NAMALWA (cell line): ENCODE data around the gene DUSP7.

Experiments used
- DNase-seq: peaks from one replicate; pipeline ENCODE4 v3.0.0-alpha.2; 2015; ENCODE audit warnings: low spot score

The DUSP7 gene, protein sequence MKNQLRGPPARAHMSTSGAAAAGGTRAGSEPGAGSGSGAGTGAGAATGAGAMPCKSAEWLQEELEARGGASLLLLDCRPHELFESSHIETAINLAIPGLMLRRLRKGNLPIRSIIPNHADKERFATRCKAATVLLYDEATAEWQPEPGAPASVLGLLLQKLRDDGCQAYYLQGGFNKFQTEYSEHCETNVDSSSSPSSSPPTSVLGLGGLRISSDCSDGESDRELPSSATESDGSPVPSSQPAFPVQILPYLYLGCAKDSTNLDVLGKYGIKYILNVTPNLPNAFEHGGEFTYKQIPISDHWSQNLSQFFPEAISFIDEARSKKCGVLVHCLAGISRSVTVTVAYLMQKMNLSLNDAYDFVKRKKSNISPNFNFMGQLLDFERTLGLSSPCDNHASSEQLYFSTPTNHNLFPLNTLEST

DNA sequence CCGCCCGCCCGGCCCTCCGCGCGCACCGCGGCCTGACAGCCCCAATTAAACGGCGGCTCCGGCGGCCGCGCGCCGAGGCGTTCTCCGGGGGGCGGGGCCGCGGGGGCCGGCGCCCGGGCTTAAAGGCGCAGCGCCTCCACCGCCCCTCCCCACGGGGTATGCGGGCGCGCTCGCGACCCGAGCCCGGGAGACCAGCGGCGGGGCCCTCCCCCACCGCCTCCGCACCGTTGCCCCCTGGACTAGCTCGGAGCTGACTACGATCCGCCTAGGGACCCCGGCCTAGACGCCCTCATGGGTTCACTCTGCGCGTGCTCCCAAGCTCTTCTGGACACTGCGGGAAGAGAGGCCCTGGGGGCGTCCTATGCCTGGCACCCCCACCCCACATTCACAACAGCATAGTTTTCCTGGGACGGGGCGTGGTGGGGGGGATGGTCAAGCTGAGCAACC, at the start of gene DUSP7:
Gene DUSP7 (minus strand): TSS at position 51 of the 447 bp plus-strand sequence. CDS start 205 bp downstream, outside the sequence.
- DNase-seq, result peak; percentile 64

DNA sequence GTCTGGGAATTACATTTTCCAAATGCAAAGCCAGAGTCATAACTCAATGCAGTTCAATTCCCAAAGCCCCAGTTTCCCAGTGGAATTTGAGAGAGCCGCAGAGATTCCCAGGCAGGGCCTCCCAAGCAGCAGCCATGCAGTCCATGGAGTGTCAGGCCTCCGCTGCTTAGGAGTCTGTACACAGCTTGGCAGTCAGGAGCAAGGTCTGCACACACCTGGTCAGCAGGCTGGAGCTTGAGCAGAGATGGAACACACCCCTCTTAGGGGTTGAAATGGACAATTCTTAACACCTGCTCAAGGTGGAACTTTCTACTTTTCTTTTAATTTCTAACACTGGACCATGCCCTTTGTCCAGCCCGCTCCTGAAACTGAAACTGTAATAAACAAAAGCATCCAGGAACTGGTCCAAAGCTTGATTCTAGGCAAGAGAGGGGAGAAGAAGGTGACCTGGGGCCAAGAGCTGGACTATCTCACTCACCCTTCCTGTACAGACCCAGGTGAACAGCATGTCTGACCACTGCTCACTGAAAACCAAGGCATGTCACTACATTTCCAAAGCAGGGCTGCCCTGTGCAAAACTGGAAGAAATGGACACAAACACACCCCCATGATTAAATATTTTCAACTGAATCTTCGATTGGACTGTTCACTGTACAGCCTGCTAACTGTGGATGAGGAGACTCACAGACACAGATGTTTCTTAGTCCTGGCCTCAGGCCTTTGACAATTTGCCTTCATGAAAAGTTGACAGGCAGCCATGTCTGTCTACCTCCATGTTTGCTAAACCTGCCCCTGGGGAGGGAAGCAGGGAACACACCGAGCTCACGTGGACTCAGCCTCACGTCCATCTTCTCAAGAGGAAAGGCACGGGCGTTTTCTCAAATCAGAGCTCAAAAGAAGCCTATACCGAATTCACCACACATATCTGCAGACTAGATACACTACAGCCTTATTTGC, 48.6 kb upstream of the DUSP7 start:
- DNase-seq, result no peak

DNA sequence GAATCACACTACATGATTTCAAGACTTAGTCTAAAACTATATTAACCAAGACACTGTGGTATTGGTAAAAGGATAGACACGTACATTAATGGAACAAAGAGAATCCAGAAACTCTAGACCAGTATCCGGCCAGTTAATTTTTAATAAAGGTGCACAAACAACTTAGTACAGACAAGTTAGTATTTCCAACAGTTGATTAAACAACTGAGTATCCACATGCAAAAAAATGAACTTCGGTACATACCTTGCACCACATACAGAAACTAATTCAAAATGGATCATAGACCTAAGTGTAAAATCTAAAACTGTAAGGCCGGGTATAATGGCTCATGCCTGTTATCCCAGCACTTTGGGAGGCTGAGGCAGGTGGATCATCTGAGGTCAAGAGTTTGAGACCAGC, 46.6 kb upstream of the DUSP7 start:
- no peak for DNase-seq

DNA sequence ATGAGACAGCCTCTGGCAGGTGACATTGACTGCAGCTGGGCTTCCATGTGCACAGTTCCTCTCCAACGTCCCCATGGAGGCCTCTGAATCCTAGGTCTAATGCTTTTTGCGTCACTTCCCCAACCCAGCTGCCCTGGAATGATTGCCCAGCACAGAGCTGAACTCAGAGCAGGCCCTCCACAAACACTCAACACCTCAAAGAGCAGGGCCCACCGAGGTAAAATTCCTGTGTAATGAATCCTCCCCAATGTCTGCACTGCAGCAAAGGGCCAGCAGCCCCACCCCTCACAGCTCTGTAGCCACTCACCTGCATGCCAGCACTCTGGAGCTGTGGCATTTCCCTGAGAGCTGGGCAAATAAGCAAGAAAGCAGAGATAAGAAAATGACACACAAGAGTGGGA, 42.6 kb upstream of the DUSP7 start:
- DNase-seq, result no peak

DNA sequence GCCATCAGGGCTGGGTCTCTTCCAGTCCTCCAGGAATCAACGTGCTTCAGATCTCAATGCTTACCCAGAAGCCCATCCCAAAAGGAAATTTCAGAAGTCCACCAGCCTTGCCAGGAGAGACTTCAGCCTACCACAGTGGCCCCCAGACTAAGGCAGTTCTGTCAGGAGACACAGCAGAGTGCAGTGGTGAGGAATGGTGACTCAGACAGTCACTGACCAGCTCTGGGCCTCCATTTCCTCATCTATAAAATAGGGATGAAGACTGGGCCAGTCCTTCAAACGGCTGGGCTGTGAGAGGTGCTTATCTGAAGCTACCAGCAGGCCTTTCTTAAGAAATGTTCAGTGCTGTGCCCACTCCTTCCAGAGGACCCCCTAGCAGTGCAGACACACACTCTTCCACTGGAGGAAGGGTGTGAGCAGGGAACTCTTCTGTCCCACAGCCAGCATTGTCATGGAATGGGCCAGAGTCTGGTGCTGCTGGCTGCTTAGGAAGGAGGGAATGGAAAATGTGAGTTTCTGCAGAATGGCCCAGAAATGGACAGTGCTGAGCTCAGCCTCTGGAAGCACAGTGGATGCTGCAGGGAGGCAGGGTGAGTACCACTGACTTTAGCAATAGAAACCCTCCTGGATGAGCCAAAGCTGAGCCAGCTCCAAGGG, 41.6 kb upstream of the DUSP7 start:
- no peak for DNase-seq

DNA sequence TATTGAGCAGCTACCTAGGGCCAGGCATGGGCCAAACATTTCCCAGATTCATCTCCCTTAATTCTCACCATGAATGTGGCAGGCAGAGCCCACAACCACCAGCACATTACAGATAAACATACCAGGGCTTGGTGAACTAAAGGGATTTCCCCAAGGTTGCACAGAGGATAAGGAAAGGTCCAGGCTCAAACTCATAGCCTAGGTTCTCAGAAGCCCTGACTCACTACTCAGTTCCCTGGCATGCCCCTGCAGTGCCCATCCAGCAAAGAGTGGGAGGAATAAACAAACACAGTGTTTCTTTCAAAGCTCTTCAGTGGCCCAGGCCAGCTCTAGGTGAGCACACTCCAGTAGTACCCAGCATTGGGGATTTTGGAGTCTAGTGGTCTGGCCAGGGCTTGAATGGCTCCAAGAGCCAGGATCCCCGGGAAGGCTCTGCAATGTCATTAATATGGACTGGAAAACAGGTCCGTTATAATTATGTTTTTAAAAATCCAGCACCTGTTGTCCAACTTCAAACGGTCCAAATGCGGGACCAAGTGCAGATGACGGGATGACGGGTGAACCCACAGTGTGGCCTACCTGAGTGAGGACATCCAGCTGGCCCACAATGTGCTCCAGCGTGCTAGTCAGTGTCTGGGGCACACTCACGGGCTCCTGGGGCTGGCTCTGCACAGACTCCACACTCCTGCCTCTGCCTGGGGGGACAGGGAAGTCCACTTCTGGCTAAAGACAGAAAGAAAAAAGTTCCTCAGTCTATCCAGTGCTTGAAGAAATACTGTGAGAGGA, 39.8 kb upstream of the DUSP7 start:
- DNase-seq, result no peak

DNA sequence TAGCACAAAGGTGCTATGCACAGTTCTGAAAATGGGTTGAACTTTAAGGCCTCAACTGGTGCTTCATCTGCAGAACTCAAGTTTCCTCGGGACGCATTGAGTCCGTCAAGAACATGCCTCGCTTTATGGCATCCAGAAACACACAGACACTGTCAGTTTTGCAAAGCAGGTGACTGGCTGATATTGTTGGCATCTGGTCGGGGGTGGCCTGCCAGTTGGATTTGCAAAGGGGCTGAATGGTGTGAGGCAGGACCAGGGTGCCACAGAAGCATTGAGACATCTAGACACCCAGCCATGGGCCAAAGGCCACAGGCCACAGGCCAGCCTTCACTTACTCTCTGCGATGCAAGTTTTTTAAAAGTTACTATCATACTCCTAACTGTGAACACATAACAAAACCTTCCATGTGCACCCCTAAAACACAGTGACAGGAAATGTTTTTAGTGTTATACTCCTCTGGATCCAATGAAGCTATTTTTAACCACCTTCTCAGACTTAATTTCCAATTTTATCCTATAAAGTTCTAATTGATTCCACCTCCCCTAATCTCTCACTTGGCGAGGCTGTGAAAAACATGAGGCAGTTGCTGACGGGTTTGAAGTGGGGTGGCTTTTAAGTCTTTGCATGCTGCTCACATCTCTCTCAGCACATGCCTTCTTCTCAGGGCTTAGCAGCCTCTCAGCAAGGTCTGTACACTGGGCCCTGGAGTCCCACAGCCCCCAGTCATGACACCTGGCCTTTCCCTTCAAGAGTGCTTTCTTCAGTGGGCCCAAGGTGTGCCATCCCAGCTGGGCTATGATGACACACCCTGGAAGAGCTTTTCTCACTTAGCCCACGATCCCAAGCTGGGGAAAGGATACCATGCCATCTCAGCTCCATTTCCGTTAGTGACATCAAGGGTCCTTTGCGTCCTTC, 38.5 kb upstream of the DUSP7 start:
- no peak for DNase-seq

DNA sequence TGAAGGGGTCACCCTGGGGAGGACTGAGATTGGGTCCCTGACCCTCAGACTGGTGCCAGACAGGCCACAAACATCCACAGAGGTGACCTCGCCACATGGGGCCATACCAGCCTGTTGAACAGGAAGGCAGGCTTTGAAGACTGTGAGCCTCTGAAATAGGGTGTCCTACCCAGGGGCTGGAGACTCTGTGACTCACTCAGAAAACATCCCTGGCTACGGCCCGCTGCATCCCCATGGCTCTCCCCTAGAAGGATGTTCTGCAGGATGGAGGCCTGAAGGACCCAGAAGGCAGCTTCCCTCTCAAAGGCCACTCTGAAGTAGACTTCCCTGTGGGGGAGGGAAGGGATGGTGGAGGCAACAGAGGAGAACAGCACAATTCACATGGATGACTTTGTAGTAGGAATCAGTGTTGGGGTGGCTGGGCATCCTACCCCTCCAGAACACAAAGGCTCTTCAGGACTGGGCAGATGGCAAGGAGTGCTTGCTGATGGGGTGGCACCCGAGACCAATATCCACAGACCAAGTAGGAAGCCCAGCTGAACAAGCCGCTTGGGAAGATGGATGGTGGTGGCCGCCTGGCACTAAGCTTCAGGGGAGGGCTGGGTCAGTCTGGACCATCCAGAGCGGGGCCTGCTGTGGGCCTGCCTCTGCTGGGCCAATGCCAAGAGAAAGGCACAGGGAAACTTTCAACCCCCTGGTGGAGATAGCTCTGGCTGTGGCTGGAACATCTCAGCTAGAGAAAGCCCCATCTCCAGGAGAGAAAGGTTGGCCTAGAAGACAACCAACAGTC, 37.6 kb upstream of the DUSP7 start:
- DNase-seq, result no peak

DNA sequence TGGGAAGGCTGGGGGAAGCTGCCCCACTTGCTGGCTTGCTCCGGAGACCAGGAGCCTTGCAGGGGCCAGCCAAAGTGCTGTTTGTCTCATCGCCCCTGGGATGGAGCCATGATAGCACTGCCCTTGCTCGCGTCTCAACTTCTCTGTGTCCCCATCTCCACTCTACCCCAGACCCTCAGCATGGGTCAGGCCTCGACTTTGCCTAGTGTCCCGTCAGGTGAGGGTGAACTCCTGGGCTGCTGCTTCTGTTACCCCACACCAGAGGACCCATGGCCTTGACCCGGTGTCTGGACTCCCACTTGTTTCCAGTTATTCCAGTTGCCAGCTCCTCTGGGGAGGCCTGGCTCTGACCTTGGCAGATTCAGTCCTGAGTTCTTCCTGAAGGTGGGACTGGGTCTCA, 36.5 kb upstream of the DUSP7 start:
- no peak for DNase-seq

DNA sequence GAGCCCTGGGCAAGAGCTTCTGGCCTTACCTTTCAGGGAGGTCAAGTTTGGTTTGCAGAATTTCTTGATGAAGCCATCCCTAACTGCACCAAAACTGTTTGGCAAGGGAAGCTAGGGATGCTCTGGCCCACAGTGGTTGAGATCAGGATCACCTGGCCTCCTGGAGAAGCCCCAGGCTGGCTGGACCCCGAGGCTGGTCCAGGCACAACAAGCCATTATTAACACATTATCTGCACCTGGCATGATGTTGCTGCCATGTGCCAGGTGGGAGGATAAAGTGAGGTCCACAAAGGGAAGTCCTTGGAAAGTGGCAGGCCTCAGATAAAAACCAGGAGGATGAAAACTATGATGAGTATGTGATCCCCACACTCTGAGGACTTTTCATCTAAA, 35.9 kb upstream of the DUSP7 start:
- DNase-seq, result no peak

DNA sequence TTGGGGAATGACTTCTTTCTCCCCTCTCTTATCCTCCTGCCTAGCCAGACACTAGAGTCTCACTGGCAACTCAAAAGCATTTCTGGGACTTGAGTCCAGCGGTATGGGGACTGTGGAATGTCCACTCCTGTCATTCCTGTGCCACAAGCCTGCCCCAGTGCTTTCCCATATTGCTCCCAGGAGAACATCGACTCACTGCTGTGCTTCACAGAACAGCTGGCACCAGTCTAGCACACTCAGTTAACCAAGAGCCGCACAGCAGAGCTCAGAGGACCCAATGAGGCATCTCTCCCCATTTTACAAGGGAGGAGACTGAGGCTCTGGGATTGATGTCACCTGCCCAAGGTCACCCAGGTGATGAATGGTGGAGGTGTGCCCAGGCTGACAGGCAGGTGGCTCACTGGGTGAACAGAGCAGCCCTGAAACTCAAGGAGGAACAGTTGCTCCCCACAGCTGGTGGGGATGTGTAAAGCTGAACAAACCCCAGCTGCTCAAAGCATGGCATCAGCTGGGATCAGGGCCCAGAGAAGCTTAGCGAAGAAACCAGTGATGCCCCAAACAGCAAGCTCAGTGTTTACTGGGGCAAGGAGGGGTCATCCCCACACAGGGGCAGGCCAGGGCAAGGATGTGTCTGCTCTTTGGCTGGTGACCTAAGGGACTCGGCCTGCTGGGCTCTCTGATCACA, 35.4 kb upstream of the DUSP7 start:
- no peak for DNase-seq

DNA sequence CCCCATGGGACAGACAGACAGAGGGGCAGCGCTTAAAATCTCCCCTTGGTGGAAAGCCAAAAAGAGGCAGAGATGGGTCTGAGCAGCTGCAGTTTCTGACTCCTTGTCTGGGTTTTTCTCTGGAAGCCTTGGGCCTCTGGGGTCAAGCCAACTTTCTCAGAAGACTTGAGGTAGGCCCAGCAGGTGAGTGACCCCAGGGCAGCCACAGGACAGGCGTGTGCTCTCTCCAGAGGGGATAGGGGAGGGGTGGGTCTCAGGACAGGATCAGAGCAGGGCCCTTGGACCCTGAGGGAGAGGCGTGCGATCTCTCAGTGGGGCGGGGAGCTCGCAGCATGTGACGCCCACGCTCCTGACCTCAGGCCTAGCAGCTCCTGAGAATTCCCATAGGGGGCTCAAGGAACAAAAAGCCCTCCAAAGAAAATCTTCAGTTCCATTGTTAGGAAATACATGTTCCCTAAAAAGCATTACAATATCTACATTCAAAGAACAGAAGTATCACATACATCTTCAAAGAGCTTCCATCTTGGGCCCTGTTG, 34.6 kb upstream of the DUSP7 start:
- DNase-seq, result no peak

DNA sequence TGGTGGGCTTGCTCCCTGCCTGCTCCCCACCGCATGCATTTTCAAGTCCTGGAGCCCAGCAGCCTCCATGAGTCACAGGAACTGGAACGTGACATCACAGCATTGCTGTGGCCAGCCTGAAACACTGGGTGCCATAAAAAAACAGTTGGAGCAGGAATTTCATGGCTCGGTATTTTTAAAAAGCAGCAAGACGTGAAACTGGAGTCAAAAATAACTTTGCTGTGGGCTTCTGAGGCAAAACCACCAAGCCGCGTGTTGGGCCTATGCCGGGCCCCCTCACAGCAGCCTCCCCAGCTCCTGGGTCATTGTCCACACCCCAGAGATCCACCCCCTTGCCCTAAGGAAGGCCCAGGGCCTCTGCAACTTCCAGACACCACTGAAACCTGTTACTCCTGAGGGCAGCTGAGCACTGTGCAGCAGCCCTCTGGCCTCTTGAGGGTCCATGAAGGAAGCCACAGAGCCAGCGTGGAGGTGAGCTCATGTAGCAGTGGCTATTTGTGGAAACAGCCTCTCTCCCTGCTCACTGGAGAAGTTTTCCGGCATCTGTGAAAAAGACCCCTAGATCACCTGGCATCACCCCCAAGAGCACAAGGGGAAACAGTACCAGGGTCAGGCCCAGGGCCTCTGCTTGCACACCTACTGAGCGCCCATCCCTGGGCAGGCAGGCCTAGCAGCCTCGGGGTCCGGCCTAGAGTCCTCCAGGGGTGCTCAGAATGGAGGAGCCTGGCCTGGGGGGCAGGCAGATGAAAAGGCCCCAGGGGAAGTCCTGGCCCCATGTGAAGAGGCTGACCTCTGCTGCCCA, 34.0 kb upstream of the DUSP7 start:
- DNase-seq, result no peak

DNA sequence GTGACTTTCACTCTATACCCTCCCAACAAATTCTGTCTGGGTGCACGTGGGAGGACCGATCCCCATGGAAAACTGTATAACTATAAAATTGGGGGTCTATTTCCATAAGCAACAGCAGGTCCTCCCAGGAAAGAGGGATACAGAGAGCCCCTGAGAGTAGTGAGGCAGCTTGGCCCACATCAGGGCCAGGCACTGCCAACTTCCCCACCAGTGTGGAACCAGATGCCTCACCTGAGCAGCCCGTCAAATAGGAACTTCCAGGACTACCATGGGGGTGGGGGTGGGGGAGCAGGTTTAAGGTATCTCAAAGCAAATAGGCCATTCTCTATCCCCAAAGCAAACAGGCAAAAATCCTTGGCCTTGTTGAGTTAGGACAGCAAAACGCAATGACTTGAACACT, 33.3 kb upstream of the DUSP7 start:
- no peak for DNase-seq

DNA sequence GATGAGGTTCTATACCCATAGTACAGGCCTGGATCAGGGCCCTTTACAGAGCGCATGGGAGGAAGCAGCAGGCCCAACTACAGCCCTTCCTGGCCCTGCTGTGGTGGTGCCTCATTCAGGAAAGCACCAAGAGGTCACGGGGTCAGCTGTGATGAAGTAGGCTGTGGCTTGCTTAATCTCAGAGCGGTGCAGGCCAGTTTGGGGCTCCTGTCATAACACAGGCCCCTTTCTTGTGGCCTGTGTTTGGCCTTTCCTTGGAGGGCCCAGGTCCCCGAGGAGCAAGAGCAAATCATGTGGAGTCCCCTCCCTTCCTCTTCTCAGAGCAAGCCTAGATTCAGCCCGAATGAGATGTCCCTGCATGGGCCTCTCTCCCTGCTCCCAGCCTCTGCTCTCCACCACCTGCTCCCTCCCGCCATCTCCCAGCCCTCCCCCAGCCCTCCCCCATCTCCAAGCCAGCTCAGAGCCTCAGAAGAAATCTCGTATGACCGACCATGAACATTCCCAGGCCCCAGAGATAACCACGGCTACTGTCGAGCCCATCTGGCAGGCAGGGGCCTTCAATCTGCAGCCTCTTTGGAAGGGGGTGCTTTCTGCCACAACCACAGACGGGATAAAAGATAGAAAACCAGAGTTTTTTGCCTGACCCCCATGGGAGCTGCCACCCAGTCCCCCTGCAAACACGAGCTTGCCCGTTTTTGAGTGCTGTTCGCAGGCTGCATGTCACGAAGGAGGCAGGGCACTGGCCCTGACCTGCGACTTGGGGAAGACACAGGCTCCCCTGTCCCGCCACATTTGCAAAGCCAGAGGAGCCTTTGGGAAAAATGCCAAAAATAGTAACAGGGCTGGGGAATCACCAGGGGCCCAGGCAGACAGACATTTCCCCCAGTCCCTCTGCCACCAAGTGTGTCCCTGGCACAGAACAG, 32.3 kb upstream of the DUSP7 start:
- DNase-seq, result no peak

DNA sequence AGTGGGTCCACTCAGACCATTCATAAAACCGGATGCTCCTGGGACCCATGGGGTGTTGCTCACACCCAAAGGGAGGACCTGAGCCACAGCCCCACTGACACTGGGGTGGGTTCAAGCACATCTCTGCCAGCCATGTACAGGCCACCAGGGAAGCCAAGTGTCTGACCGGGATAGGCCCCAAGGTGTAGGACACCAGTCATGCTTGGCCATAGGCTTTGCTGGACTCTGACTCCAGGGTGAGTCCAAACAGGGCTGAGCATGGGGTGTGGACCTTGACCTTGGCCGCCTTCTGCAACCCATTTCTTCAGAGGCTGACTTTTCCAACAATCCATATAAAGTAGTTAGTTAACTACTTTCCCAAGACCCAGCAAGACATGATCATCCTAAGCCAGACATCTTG, 31.4 kb upstream of the DUSP7 start:
- no peak for DNase-seq
